ENCODE results near the gene LARGE1.
A peak's percentile ranks its signal among the peaks of the same experiment; 100 is the strongest.

LARGE1 gene

DNA sequence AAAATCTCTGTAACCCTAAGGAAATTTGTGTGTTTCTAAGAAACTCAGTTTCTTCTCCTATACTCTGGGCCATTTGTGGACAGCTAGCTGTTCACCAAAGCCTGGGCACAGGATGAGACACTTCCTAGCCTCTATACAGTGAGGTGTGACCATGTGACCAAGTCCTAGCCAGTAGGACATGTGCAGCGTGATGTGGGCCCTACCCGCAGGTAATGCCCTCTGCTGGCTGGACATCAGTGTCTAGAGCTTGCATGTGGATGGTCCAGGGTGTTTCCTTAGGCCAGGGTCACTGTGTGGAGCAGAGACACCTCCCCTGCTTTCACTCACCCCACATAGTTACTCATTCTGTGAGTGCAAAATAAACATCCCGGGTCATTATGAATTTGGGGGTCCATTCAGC lies 100.5 kb downstream of the LARGE1 start:
- Histone ChIP-seq H3K27ac (ENCODE audit: low read depth, low read length) (no peak overlapping the region), H3K4me1 (ENCODE audit: insufficient read depth, low read length) (peaks cover 10% of the 10 kb centered on the region), H3K36me3 (ENCODE audit: insufficient read depth, low read length) (no peaks in the 10 kb centered on the region), H3K9me3 (ENCODE audit: insufficient read depth, low read depth, low read length) (peaks cover 4% of the 10 kb centered on the region; the same call in 1 of the 2 replicates), H3K9ac (ENCODE audit: low read depth, low read length) (no peak overlapping the region), H3K27me3 (ENCODE audit: insufficient read depth, low read length) (no peaks in the 10 kb centered on the region), H3K4me3 (ENCODE audit: low read length) (no peak overlapping the region)
- WGBS = 81% methylated on average over 3 of the region's 3 CpGs

- peaks cover 4% of the 10 kb centered on the region; the same call in 1 of the 2 replicates for H3K9me3 ChIP-seq (ENCODE audit: insufficient read depth, low read depth, low read length)
- H3K27ac ChIP-seq (ENCODE audit: low read depth, low read length) = no peak overlapping the region
- H3K36me3 ChIP-seq (ENCODE audit: insufficient read depth, low read length) = 0 out of 2 replicates have a peak, but pooled peaks cover 5% of the 10 kb centered on the region
- over 99% methylated on average over 4 of the region's 4 CpGs for WGBS
- no peaks in the 10 kb centered on the region for H3K27me3 ChIP-seq (ENCODE audit: insufficient read depth, low read length)
- H3K4me1 ChIP-seq (ENCODE audit: insufficient read depth, low read length) = peaks cover 13% of the 10 kb centered on the region
- no peak overlapping the region for H3K4me3 ChIP-seq (ENCODE audit: low read length)
- no peak overlapping the region for H3K9ac ChIP-seq (ENCODE audit: low read depth, low read length)
Measured at GRCh38 chr22:33817512-33818127, 102.7 kb downstream of the LARGE1 start.

DNA sequence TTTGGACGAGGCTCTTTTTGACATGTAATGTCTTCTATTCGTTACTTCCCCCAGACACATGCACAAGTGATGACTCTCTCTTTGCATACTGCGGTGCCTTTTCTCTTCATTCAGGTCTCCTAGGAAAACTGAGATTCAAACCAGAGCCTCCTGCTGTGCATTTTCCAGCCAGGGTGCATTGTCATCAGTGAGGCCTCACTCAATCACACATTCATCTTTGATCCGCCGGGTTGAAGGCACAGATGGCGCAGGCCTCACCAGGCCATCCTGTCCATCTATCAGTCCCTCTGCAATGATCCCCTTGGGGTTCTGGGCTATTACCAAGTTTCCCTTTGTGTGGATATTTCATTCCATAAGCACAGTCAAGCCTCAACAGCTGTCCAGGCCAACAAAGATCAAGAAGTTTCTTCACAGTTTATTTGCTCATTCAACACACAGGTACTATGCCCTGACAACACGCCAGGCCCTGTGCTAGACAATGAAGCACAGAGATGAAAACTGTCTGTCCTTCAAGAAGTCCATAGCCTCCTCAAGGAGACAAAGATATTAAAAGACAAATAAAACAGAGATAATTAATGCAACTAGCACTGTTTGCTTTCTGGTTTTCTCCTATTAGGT lies 107.8 kb downstream of the LARGE1 start:
- 76% methylated on average over 7 of the region's 7 CpGs for WGBS
- H3K4me3 ChIP-seq (ENCODE audit: low read length) = no peak overlapping the region
- H3K36me3 ChIP-seq (ENCODE audit: insufficient read depth, low read length) = 0 out of 2 replicates have a peak, but pooled peaks cover 5% of the 10 kb centered on the region
- no peak overlapping the region for H3K27ac ChIP-seq (ENCODE audit: low read depth, low read length)
- no peaks in the 10 kb centered on the region for H3K27me3 ChIP-seq (ENCODE audit: insufficient read depth, low read length)
- H3K4me1 ChIP-seq (ENCODE audit: insufficient read depth, low read length) = peaks cover 33% of the 10 kb centered on the region
- peaks cover 4% of the 10 kb centered on the region; the same call in 1 of the 2 replicates for H3K9me3 ChIP-seq (ENCODE audit: insufficient read depth, low read depth, low read length)
- no peak overlapping the region for H3K9ac ChIP-seq (ENCODE audit: low read depth, low read length)

DNA sequence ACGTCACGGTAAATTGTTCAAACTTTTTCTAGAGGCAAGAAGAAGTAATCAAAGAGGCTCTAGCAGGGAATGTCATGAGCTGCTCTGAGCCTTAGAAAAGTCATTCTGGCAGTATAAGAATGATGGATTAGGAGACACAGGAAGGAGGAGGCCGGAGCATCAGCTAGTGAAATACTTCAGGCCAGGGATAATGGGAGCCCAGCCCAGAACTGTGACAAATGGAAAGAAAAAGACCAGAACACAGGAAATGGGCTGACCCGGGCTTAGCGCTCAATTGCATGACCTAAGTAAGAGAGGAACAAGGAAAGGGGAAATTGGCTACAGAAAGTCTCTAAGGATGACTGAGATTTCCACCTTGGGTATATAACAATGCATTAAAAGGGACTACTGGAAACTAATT lies 108.6 kb downstream of the LARGE1 start:
- Histone ChIP-seq H3K9me3 (ENCODE audit: insufficient read depth, low read depth, low read length) (0 out of 2 replicates have a peak, but pooled peaks cover 1% of the 10 kb centered on the region), H3K9ac (ENCODE audit: low read depth, low read length) (no peak overlapping the region), H3K4me3 (ENCODE audit: low read length) (no peak overlapping the region), H3K27ac (ENCODE audit: low read depth, low read length) (peak overlapping the region; percentile 15; the same call in 1 of the 2 replicates), H3K27me3 (ENCODE audit: insufficient read depth, low read length) (no peaks in the 10 kb centered on the region), H3K4me1 (ENCODE audit: insufficient read depth, low read length) (peaks cover 33% of the 10 kb centered on the region), H3K36me3 (ENCODE audit: insufficient read depth, low read length) (0 out of 2 replicates have a peak, but pooled peaks cover 5% of the 10 kb centered on the region)
- 62% methylated on average over 5 of the region's 5 CpGs for WGBS

GRCh38 chr22:33811208-33811607 lies 109.1 kb downstream of the LARGE1 start:
- Histone ChIP-seq H3K36me3 (ENCODE audit: insufficient read depth, low read length) (0 out of 2 replicates have a peak, but pooled peaks cover 5% of the 10 kb centered on the region), H3K27ac (ENCODE audit: low read depth, low read length) (peak overlapping the region; percentile 22; the same call in 1 of the 2 replicates), H3K4me1 (ENCODE audit: insufficient read depth, low read length) (peaks cover 33% of the 10 kb centered on the region), H3K4me3 (ENCODE audit: low read length) (no peak overlapping the region), H3K9ac (ENCODE audit: low read depth, low read length) (no peak overlapping the region), H3K9me3 (ENCODE audit: insufficient read depth, low read depth, low read length) (no peaks in the 10 kb centered on the region), H3K27me3 (ENCODE audit: insufficient read depth, low read length) (no peaks in the 10 kb centered on the region)
- 73% methylated on average over 4 of the region's 4 CpGs for WGBS

- no peaks in the 10 kb centered on the region for H3K36me3 ChIP-seq (ENCODE audit: insufficient read depth, low read length)
- peaks cover 34% of the 10 kb centered on the region for H3K4me1 ChIP-seq (ENCODE audit: insufficient read depth, low read length)
- H3K9ac ChIP-seq (ENCODE audit: low read depth, low read length) = no peak overlapping the region
- H3K27me3 ChIP-seq (ENCODE audit: insufficient read depth, low read length) = no peaks in the 10 kb centered on the region
- no peak overlapping the region for H3K27ac ChIP-seq (ENCODE audit: low read depth, low read length)
- no peak overlapping the region for H3K4me3 ChIP-seq (ENCODE audit: low read length)
- H3K9me3 ChIP-seq (ENCODE audit: insufficient read depth, low read depth, low read length) = no peaks in the 10 kb centered on the region
- WGBS = 100% methylated on average over 3 of the region's 4 CpGs
Measured at GRCh38 chr22:33807470-33807869, 112.8 kb downstream of the LARGE1 start.

GRCh38 chr22:33806191-33806590 lies 114.1 kb downstream of the LARGE1 start:
- no peak overlapping the region for H3K9ac ChIP-seq (ENCODE audit: low read depth, low read length)
- 61% methylated on average over 3 of the region's 3 CpGs for WGBS
- H3K36me3 ChIP-seq (ENCODE audit: insufficient read depth, low read length) = peaks cover under 1% of the 10 kb centered on the region; the same call in 1 of the 2 replicates
- H3K4me1 ChIP-seq (ENCODE audit: insufficient read depth, low read length) = peaks cover 21% of the 10 kb centered on the region
- no peak overlapping the region for H3K4me3 ChIP-seq (ENCODE audit: low read length)
- no peaks in the 10 kb centered on the region for H3K27me3 ChIP-seq (ENCODE audit: insufficient read depth, low read length)
- peaks cover 5% of the 10 kb centered on the region; the same call in 1 of the 2 replicates for H3K9me3 ChIP-seq (ENCODE audit: insufficient read depth, low read depth, low read length)
- H3K27ac ChIP-seq (ENCODE audit: low read depth, low read length) = no peak overlapping the region

DNA sequence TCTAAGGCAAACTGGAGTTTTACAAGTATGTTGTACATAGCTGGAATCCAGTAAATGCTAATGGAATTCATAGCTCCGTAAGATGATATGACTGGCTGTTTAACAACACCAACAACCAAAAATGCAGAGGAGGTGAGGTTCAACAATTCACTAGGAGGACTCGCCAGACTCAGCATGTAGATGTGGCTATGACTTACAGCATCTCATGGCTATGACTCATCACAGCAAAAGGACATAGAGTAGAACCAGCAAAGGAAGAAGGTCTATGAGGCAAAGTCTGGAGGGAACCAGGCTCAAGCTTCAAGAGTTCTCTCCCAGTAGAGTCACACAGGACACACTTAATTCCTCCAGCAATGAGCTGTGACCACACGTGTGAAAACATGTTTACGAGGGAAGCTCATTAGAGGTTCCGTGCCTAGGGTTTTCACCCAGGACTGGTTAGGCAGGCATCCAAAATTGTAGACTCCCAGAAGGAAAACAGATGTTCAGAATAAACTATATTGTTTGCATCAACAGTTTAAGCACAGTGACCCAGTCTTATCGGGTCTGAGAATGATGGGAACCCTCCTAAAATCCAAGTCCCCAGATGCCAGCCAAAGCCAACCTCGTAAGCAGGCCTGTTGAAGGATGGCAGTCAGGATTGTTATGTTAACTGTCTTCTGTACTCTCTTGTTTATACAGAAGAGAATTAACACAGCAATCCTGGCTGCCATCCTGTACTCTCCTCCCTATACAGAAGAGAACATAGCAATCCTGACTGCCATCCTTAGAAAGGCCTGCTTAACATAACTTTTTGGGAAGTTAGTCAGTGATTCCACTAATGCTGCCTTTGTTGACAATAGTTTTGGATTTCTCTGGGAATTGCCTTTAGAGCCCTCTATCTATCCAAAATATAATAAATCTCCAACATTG lies 116.6 kb downstream of the LARGE1 start:
- H3K27me3 ChIP-seq (ENCODE audit: insufficient read depth, low read length) = no peaks in the 10 kb centered on the region
- peaks cover 8% of the 10 kb centered on the region; the same call in 1 of the 2 replicates for H3K9me3 ChIP-seq (ENCODE audit: insufficient read depth, low read depth, low read length)
- no peak overlapping the region for H3K9ac ChIP-seq (ENCODE audit: low read depth, low read length)
- 97% methylated on average over 6 of the region's 7 CpGs for WGBS
- peaks cover 6% of the 10 kb centered on the region for H3K4me1 ChIP-seq (ENCODE audit: insufficient read depth, low read length)
- H3K4me3 ChIP-seq (ENCODE audit: low read length) = no peak overlapping the region
- no peak overlapping the region for H3K27ac ChIP-seq (ENCODE audit: low read depth, low read length)
- H3K36me3 ChIP-seq (ENCODE audit: insufficient read depth, low read length) = peaks cover 3% of the 10 kb centered on the region; the same call in 1 of the 2 replicates

DNA sequence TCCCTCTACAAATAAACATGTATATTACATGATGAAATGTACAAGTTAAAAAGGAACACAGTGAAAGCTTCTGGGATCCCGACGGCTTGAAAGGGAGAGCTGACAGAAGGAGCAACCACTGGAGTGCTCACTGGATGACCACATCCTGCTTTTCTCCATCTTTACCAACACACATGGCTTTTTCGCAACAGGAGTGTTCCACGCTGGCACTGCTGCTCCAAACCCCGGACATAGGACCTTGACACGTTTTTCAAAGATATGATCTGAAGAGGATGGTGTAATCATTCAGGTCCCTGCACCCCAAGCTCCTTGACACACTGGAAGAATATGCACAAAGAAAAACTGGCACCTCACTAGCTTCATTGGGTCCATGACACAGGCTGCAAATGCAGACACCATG lies 121.9 kb downstream of the LARGE1 start:
- Histone ChIP-seq H3K4me1 (ENCODE audit: insufficient read depth, low read length) (peaks cover 7% of the 10 kb centered on the region), H3K9me3 (ENCODE audit: insufficient read depth, low read depth, low read length) (peaks cover 8% of the 10 kb centered on the region; the same call in 1 of the 2 replicates), H3K27me3 (ENCODE audit: insufficient read depth, low read length) (no peaks in the 10 kb centered on the region), H3K4me3 (ENCODE audit: low read length) (no peak overlapping the region), H3K9ac (ENCODE audit: low read depth, low read length) (no peak overlapping the region), H3K36me3 (ENCODE audit: insufficient read depth, low read length) (peaks cover 3% of the 10 kb centered on the region; the same call in 1 of the 2 replicates), H3K27ac (ENCODE audit: low read depth, low read length) (no peak overlapping the region)
- WGBS = 94% methylated on average over 6 of the region's 6 CpGs

GRCh38 chr22:33796494-33796893 lies 123.8 kb downstream of the LARGE1 start:
- Histone ChIP-seq H3K36me3 (ENCODE audit: insufficient read depth, low read length) (peaks cover 3% of the 10 kb centered on the region; the same call in 1 of the 2 replicates), H3K27me3 (ENCODE audit: insufficient read depth, low read length) (no peaks in the 10 kb centered on the region), H3K4me1 (ENCODE audit: insufficient read depth, low read length) (peaks cover 13% of the 10 kb centered on the region), H3K9me3 (ENCODE audit: insufficient read depth, low read depth, low read length) (peaks cover 6% of the 10 kb centered on the region; the same call in 1 of the 2 replicates), H3K4me3 (ENCODE audit: low read length) (no peak overlapping the region), H3K9ac (ENCODE audit: low read depth, low read length) (no peak overlapping the region), H3K27ac (ENCODE audit: low read depth, low read length) (no peak overlapping the region)
- WGBS = 89% methylated on average over 5 of the region's 5 CpGs
